B cell (primary cell): ENCODE data around the gene MEX3A. TPM values are rescaled to one million over a fixed set of nuclear protein-coding genes. Genes with fewer than 3 reads are reported as not detected.

ENCODE experiments used
- ATAC-seq: fragments of 200-7000 bp; cut with Tn5 transposase; one replicate; pipeline ENCODE4 v1.10.0; 2021; ENCODE audit warnings: low read depth, mild to moderate bottlenecking, moderate number of reproducible peaks, moderate library complexity
- CTCF ChIA-PET: fragments of 350-600 bp; sonication (Branson Sonifier 250); formaldehyde crosslinking; loops from one replicate; lab custom pipeline; 2021; ENCODE audit warnings: antibody characterized with exemption, inconsistent platforms; lab: Charles Lee
- POLR2A ChIA-PET: fragments of 350-600 bp; sonication (Branson Sonifier 250); formaldehyde crosslinking; loops from one replicate; lab custom pipeline; 2021; ENCODE audit warnings: antibody characterized with exemption; lab: Charles Lee
- DNase-seq: peaks from one replicate; pipeline ENCODE4 v3.0.0; 2013
- H2AFZ ChIP-seq: 2 replicates; pipeline ENCODE4 v1.6.1; 2012; ENCODE audit warnings: mild to moderate bottlenecking, low read depth, low read length; ENCODE audit not compliant: insufficient read depth, poor library complexity, severe bottlenecking
- H3K27ac ChIP-seq, 2 donors: 1 replicate in 1 of 2; 2 replicates in 1 of 2; pipeline ENCODE4 v1.5.1; 2012 to 2013; ENCODE audit warnings: low read length in 2 of 2, mild to moderate bottlenecking in 2 of 2, moderate library complexity in 1 of 2
- H3K27me3 ChIP-seq, 4 experiments: fragments of 200-600 bp in 1 of 4; sonication (generic) in 1 of 4; replicated peaks in 1 of 4; 1 replicate in 2 of 4; 2 replicates in 2 of 4; pipeline versions ENCODE4 v1.6.1 to v1.7.0; 2013 to 2016; ENCODE audit warnings: low read length in 3 of 4, mild to moderate bottlenecking in 2 of 4, mixed read lengths in 1 of 4, moderate library complexity in 1 of 4; ENCODE audit not compliant: insufficient read depth in 4 of 4, control insufficient read depth in 3 of 4; ENCODE audit errors: control extremely low read depth in 1 of 4
- H3K36me3 ChIP-seq, 2 experiments: replicated peaks in 1 of 2; 1 replicate in 1 of 2; 2 replicates in 1 of 2; pipeline versions ENCODE4 v1.6.1 to v1.7.1; 2013; ENCODE audit warnings: low read length in 1 of 2; ENCODE audit not compliant: insufficient read depth in 2 of 2, control insufficient read depth in 1 of 2; ENCODE audit errors: control extremely low read depth in 1 of 2, extremely low read depth in 1 of 2
- H3K4me1 ChIP-seq, 2 donors: fragments of 200-600 bp in 1 of 2; sonication (generic) in 1 of 2; 1 replicate in 1 of 2; 2 replicates in 1 of 2; pipeline versions ENCODE4 v1.5.1 to v1.6.1; 2013 to 2017; ENCODE audit warnings: low read length in 2 of 2; ENCODE audit not compliant: control insufficient read depth in 2 of 2, insufficient read depth in 2 of 2
- H3K4me2 ChIP-seq: replicated peaks from 2 replicates; pipeline ENCODE3; 2012; ENCODE audit warnings: mild to moderate bottlenecking, low read depth, low read length; ENCODE audit not compliant: poor library complexity, severe bottlenecking
- H3K4me3 ChIP-seq, 5 experiments: fragments of 200-600 bp in 1 of 5; sonication (generic) in 1 of 5; 1 replicate in 3 of 5; 2 replicates in 2 of 5; pipeline versions ENCODE4 v1.5.1 to v1.7.0; 2011 to 2016; ENCODE audit warnings: low read length in 4 of 5, mild to moderate bottlenecking in 4 of 5, low read depth in 2 of 5, control low read depth in 1 of 5, moderate library complexity in 1 of 5; ENCODE audit not compliant: insufficient read depth in 1 of 5; ENCODE audit errors: control extremely low read depth in 1 of 5, extremely low read depth in 1 of 5
- H3K79me2 ChIP-seq: fragments of 200-600 bp; sonication (generic); one replicate; pipeline ENCODE4 v1.6.0; 2016; ENCODE audit warnings: low read length; ENCODE audit not compliant: control insufficient read depth, insufficient read depth
- H3K9ac ChIP-seq: fragments of 200-600 bp; sonication (generic); 2 replicates; pipeline ENCODE4 v1.6.1; 2017; ENCODE audit warnings: mild to moderate bottlenecking, low read length, moderate library complexity
- H3K9me3 ChIP-seq, 3 donors: one replicate each; pipeline versions ENCODE4 v1.6.1 to v1.7.1; 2013; ENCODE audit warnings: low read length in 2 of 3; ENCODE audit not compliant: control insufficient read depth in 2 of 3, insufficient read depth in 1 of 3; ENCODE audit errors: control extremely low read depth in 1 of 3
- H4K20me1 ChIP-seq: 2 replicates; pipeline ENCODE4 v1.6.0; 2012; ENCODE audit warnings: mild to moderate bottlenecking, low read length; ENCODE audit not compliant: insufficient read depth, control insufficient read depth, poor library complexity, severe bottlenecking
- H3K27ac Mint-ChIP-seq: one replicate; pipeline ENCODE4 v1.8.0; 2021; ENCODE audit warnings: mixed read lengths
- H3K27me3 Mint-ChIP-seq: one replicate; pipeline ENCODE4 v1.8.0; 2021; ENCODE audit warnings: mixed read lengths
- H3K4me1 Mint-ChIP-seq: one replicate; pipeline ENCODE4 v1.8.0; 2021; ENCODE audit warnings: mixed read lengths
- H3K4me3 Mint-ChIP-seq: one replicate; pipeline ENCODE4 v1.8.0; 2021; ENCODE audit warnings: mixed read lengths
- H3K9me3 Mint-ChIP-seq: one replicate; pipeline ENCODE4 v1.8.0; 2022; ENCODE audit warnings: mixed read lengths; ENCODE audit not compliant: insufficient read depth
- CTCF ChIP-seq: fragments of 200-600 bp; IDR thresholded peaks from one replicate; pipeline ENCODE4 v1.8.0; 2022; ENCODE audit warnings: antibody characterized with exemption, mild to moderate bottlenecking
- EZH2 ChIP-seq: IDR thresholded peaks from 2 replicates; pipeline ENCODE4 v1.6.1; 2012; ENCODE audit warnings: borderline replicate concordance, low read depth, mild to moderate bottlenecking, moderate library complexity, low read length; ENCODE audit not compliant: insufficient read depth, poor library complexity, severe bottlenecking
- WGBS: methylation state at CpG from one replicate; pipeline ENCODE4 v1.1.5; 2013; ENCODE audit warnings: missing lambda C conversion rate; ENCODE audit not compliant: insufficient coverage; 5-methylcytosine and 5-hydroxymethylcytosine counted together
- intact Hi-C: fragments of 100-400 bp; cut with micrococcal nuclease; formaldehyde crosslinking; loops from one replicate; pipeline ENCODE4 v1.10.0; 2022
- polyA plus RNA-seq: library from polyadenylated mRNA; depleted of rRNA; stranded (reverse); fragments of >200 nt; gene quantifications from 2 replicates; pipeline ENCODE4 v1.2.3, GENCODE V29; 2012
- total RNA-seq, 2 donors: library from RNA; stranded (reverse); fragments of 120-200 nt in 1 of 2; gene quantifications; 1 replicate in 1 of 2; 2 replicates in 1 of 2; pipeline versions ENCODE4 v1.2.3 to v1.2.4, GENCODE V29; 2013 to 2022

The MEX3A gene
- total and polyA plus RNA-seq, 2 donors (not counting 1 experiment from before 2014, with no cell fraction given), result 0.27 to 1.1 TPM

GRCh38 chr1:156118177-156118868, 36.1 kb upstream of the MEX3A start:
- TF ChIP-seq CTCF, result no peak
- TF ChIP-seq EZH2, result no peak
- Histone ChIP-seq H3K27ac (no peak overlapping the region), H3K79me2 (no peaks in the 10 kb centered on the region), H3K27me3 (peaks cover 0 to 59% (median 18%) of the 10 kb centered on the region in 4 experiments), H3K4me2 (no peak overlapping the region), H4K20me1 (no peaks in the 10 kb centered on the region), H3K4me3 (no peak overlapping the region), H3K9ac (no peak overlapping the region), H3K36me3 (no peaks in the 10 kb centered on the region), H3K9me3 (peaks cover 0 to 4% (median 0%) of the 10 kb centered on the region in 3 donors), H2AFZ (no peak overlapping the region), H3K4me1 (peaks cover 22 to 24% of the 10 kb centered on the region in 2 donors)
- Mint-ChIP-seq H3K9me3 (no peaks in the 10 kb centered on the region), H3K4me3 (no peak overlapping the region), H3K27ac (no peak overlapping the region), H3K27me3 (peaks cover 38% of the 10 kb centered on the region), H3K4me1 (peaks cover 36% of the 10 kb centered on the region)
- POLR2A ChIA-PET, result no interaction called here
- WGBS, result 92% methylated on average over 5 of the region's 8 CpGs
- intact Hi-C loops, result no loop called here
- ATAC-seq (no peak), DNase-seq (no peak)
- CTCF ChIA-PET, result interaction anchor here (0.7 to 28.7 kb wide), 3 partner anchors 11 to 106 kb away, joined by 3 to 970 read pairs (median 89); no protein-coding TSS in a partner anchor
